ENCODE measurements around the gene NCAN.

- TF ChIP-seq CTCF (IDR thresholded peaks at IDR 0.05): no peak
- TF ChIP-seq POLR2AphosphoS5 (IDR thresholded peaks at IDR 0.05; ENCODE audit: low read depth, low read length): no peak
Measured at GRCh38 chr19:19270749-19271571, 59.2 kb downstream of the NCAN start.
